IMR-90 (cell line): ENCODE measurements around the gene CUBN. TPM values are rescaled to one million over a fixed set of nuclear protein-coding genes. Genes with fewer than 3 reads are reported as not detected.

Experiments
- ATAC-seq: fragments of 200-7000 bp; cut with Tn5 transposase; 2 replicates; pipeline ENCODE4 v1.9.1; 2020; ENCODE audit warnings: low read depth, mild to moderate bottlenecking, moderate library complexity
- BruUV-seq: library from RNA; stranded (reverse); fragments of 400-500 nt; replicated peaks from 2 replicates; lab custom pipeline; 2021; lab: Mats Ljungman, UMichigan
- CTCF ChIA-PET: fragments of 300-600 bp; formaldehyde crosslinking; extraction: SDS; loops from one replicate; lab custom pipeline; 2021; ENCODE audit warnings: antibody characterized with exemption; lab: Yijun Ruan, JAX
- POLR2A ChIA-PET: fragments of 300-600 bp; sonication (Branson Sonifier 250); formaldehyde crosslinking; loops from one replicate; lab custom pipeline; 2022; ENCODE audit warnings: antibody characterized with exemption; ENCODE audit not compliant: unreplicated experiment; lab: Charles Lee
- DNase-seq: peaks from one replicate; pipeline ENCODE4 v3.0.0; 2013
- H2AFZ ChIP-seq: replicated peaks from 2 replicates; pipeline ENCODE3; 2013; ENCODE audit warnings: low read length, mild to moderate bottlenecking; ENCODE audit not compliant: poor library complexity
- H2AK5ac ChIP-seq: 2 replicates; pipeline ENCODE4 v1.6.1; 2013; ENCODE audit warnings: low read depth, low read length, inconsistent platforms
- H2AK9ac ChIP-seq: replicated peaks from 2 replicates; pipeline ENCODE3; 2013; ENCODE audit warnings: mild to moderate bottlenecking, low read depth, low read length, moderate library complexity; ENCODE audit not compliant: poor library complexity
- H2BK120ac ChIP-seq: 2 replicates; pipeline ENCODE4 v1.6.1; 2013; ENCODE audit warnings: low read depth, low read length, inconsistent platforms
- H2BK15ac ChIP-seq: 3 replicates; pipeline ENCODE4 v1.6.1; 2013; ENCODE audit warnings: low read depth, low read length, inconsistent platforms
- H2BK20ac ChIP-seq: 2 replicates; pipeline ENCODE4 v1.6.1; 2013; ENCODE audit warnings: low read depth, mild to moderate bottlenecking, inconsistent platforms, low read length, moderate library complexity
- H2BK5ac ChIP-seq: 2 replicates; pipeline ENCODE4 v1.6.1; 2013; ENCODE audit warnings: mild to moderate bottlenecking, low read depth, low read length, inconsistent platforms; ENCODE audit not compliant: poor library complexity, severe bottlenecking
- H3K14ac ChIP-seq: replicated peaks from 2 replicates; pipeline ENCODE4 v1.6.1; 2013; ENCODE audit warnings: low read depth, low read length, inconsistent platforms
- H3K18ac ChIP-seq: 2 replicates; pipeline ENCODE4 v1.6.1; 2013; ENCODE audit warnings: low read depth, low read length, control low read depth
- H3K23ac ChIP-seq: 2 replicates; pipeline ENCODE4 v1.6.1; 2013; ENCODE audit warnings: low read depth, low read length, inconsistent platforms
- H3K27ac ChIP-seq: 2 replicates; pipeline ENCODE4 v1.5.1; 2013; ENCODE audit warnings: mild to moderate bottlenecking, control low read depth, low read length; ENCODE audit not compliant: insufficient read depth
- H3K27me3 ChIP-seq: 2 replicates; pipeline ENCODE4 v1.6.1; 2013; ENCODE audit warnings: low read length; ENCODE audit not compliant: control insufficient read depth, insufficient read depth
- H3K36me3 ChIP-seq: 2 replicates; pipeline ENCODE4 v1.6.1; 2013; ENCODE audit warnings: low read length, mixed read lengths; ENCODE audit not compliant: control insufficient read depth, insufficient read depth
- H3K4ac ChIP-seq: 2 replicates; pipeline ENCODE4 v1.6.1; 2013; ENCODE audit warnings: low read depth, low read length, inconsistent platforms
- H3K4me1 ChIP-seq: 2 replicates; pipeline ENCODE4 v1.6.1; 2013; ENCODE audit warnings: low read length, mixed read lengths; ENCODE audit not compliant: control insufficient read depth, insufficient read depth
- H3K4me2 ChIP-seq: 2 replicates; pipeline ENCODE4 v1.6.1; 2013; ENCODE audit warnings: low read depth, mild to moderate bottlenecking, control low read depth, low read length, moderate library complexity
- H3K4me3 ChIP-seq: 2 replicates; pipeline ENCODE4 v1.5.1; 2013; ENCODE audit warnings: low read depth, mild to moderate bottlenecking, control low read depth, low read length, moderate library complexity; ENCODE audit not compliant: insufficient read depth
- H3K56ac ChIP-seq: 2 replicates; pipeline ENCODE4 v1.6.1; 2013; ENCODE audit warnings: low read length, inconsistent platforms; ENCODE audit not compliant: insufficient read depth; ENCODE audit errors: extremely low read depth
- H3K79me1 ChIP-seq, 2 experiments: 2 replicates each; pipeline ENCODE4 v1.6.1; 2013; ENCODE audit warnings: low read length in 2 of 2, inconsistent platforms in 1 of 2, low read depth in 1 of 2
- H3K9ac ChIP-seq: 2 replicates; pipeline ENCODE4 v1.6.1; 2013; ENCODE audit warnings: low read depth, low read length, control low read depth
- H3K9me1 ChIP-seq: 2 replicates; pipeline ENCODE4 v1.6.1; 2013; ENCODE audit warnings: low read length, inconsistent platforms; ENCODE audit not compliant: insufficient read depth
- H3K9me3 ChIP-seq: 2 replicates; pipeline ENCODE4 v1.6.1; 2013; ENCODE audit warnings: low read length; ENCODE audit not compliant: control insufficient read depth, insufficient read depth
- H4K20me1 ChIP-seq: 2 replicates; pipeline ENCODE4 v1.6.1; 2013; ENCODE audit warnings: low read length, inconsistent platforms; ENCODE audit not compliant: insufficient read depth
- H4K5ac ChIP-seq: 2 replicates; pipeline ENCODE4 v1.6.1; 2013; ENCODE audit warnings: mild to moderate bottlenecking, low read depth, low read length, control low read depth
- H4K8ac ChIP-seq, 2 experiments: 2 replicates each; pipeline ENCODE4 v1.6.1; 2013; ENCODE audit warnings: low read depth in 2 of 2, low read length in 2 of 2, control low read depth in 1 of 2, inconsistent platforms in 1 of 2
- H4K91ac ChIP-seq: 2 replicates; pipeline ENCODE4 v1.6.1; 2013; ENCODE audit warnings: low read depth, low read length, inconsistent platforms; ENCODE audit not compliant: insufficient read depth
- BHLHE40 ChIP-seq: fragments of 150-350 bp; IDR thresholded peaks from 2 replicates; pipeline ENCODE4 v1.6.1; 2016; ENCODE audit warnings: mild to moderate bottlenecking, low read depth, low read length
- CEBPB ChIP-seq: IDR thresholded peaks from 2 replicates; pipeline ENCODE4 v1.6.1; 2012; ENCODE audit warnings: low read depth, low read length, improper control_type of control experiment
- CHD1 ChIP-seq: IDR thresholded peaks from 2 replicates; pipeline ENCODE4 v1.6.1; 2012; ENCODE audit warnings: low read depth, low read length, improper control_type of control experiment
- ELK1 ChIP-seq: fragments of 150-350 bp; IDR thresholded peaks from 2 replicates; pipeline ENCODE4 v1.6.1; 2016; ENCODE audit warnings: low read depth, mild to moderate bottlenecking, low read length, moderate library complexity, borderline replicate concordance
- MAFK ChIP-seq: IDR thresholded peaks from 2 replicates; pipeline ENCODE4 v1.6.1; 2012; ENCODE audit warnings: low read depth, low read length, improper control_type of control experiment
- POLR2A ChIP-seq: IDR thresholded peaks from 2 replicates; pipeline ENCODE4 v1.6.1; 2012; ENCODE audit warnings: mild to moderate bottlenecking, low read depth, low read length
- RAD21 ChIP-seq: IDR thresholded peaks from 2 replicates; pipeline ENCODE4 v1.6.1; 2012; ENCODE audit warnings: low read length, improper control_type of control experiment
- RFX5 ChIP-seq: IDR thresholded peaks from 2 replicates; pipeline ENCODE4 v1.8.0; 2012; ENCODE audit warnings: low read depth, mild to moderate bottlenecking, low read length, moderate library complexity
- SMC3 ChIP-seq: fragments of 150-350 bp; IDR thresholded peaks from 2 replicates; pipeline ENCODE4 v1.6.1; 2016; ENCODE audit warnings: low read depth, mild to moderate bottlenecking, antibody characterized with exemption, low read length, moderate library complexity
- USF2 ChIP-seq: fragments of 150-350 bp; IDR thresholded peaks from 2 replicates; pipeline ENCODE4 v1.6.1; 2017; ENCODE audit warnings: mild to moderate bottlenecking, antibody characterized with exemption, low read length, low read depth
- WGBS, 2 experiments: methylation state at CpG; one replicate each; pipeline versions ENCODE4 v1.1.5 to v1.1.7; 2013; ENCODE audit warnings: missing lambda C conversion rate in 2 of 2; ENCODE audit not compliant: insufficient read length in 1 of 2; ENCODE audit errors: extremely low coverage in 2 of 2; 5-methylcytosine and 5-hydroxymethylcytosine counted together
- dilution Hi-C: fragments of 300-500 bp; cut with HindIII; formaldehyde crosslinking; loops from one replicate; pipeline ENCODE4 v1.14.3; 2018; ENCODE audit warnings: low sequenced_read_pairs; ENCODE audit not compliant: unreplicated experiment
- in situ Hi-C: fragments of 300-500 bp; cut with MboI; formaldehyde crosslinking; loops from 3 replicates; pipeline ENCODE4 v1.14.3; 2019; ENCODE audit warnings: low sequenced_read_pairs, inconsistent platforms, mixed read lengths
- intact Hi-C: fragments of 100-400 bp; cut with micrococcal nuclease; formaldehyde crosslinking; loops from 2 replicates; pipeline ENCODE4 v1.10.0; 2022
- polyA plus RNA-seq, 3 experiments: library from polyadenylated mRNA; depleted of rRNA; stranded (reverse); fragments of >200 nt; gene quantifications; 2 replicates each; pipeline ENCODE4 v1.2.3, GENCODE V29; 2012; ENCODE audit warnings: low replicate concordance in 1 of 3
- total RNA-seq: library from RNA; depleted of rRNA; stranded (reverse); fragments of >200 nt; gene quantifications from 2 replicates; pipeline ENCODE4 v1.2.3, GENCODE V29; 2012
- TF ChIP-seq, protein P1 (sequence below): conservative IDR thresholded peaks from 2 replicates; pipeline ENCODE4 v1.5.1; 2012; ENCODE audit warnings: mild to moderate bottlenecking, low read depth, low read length, improper control_type of control experiment

CUBN gene
- total and polyA plus RNA-seq, 2 of the 4 experiments (the other 2 are of a cell fraction), result 0.19 to 0.54 TPM

DNA sequence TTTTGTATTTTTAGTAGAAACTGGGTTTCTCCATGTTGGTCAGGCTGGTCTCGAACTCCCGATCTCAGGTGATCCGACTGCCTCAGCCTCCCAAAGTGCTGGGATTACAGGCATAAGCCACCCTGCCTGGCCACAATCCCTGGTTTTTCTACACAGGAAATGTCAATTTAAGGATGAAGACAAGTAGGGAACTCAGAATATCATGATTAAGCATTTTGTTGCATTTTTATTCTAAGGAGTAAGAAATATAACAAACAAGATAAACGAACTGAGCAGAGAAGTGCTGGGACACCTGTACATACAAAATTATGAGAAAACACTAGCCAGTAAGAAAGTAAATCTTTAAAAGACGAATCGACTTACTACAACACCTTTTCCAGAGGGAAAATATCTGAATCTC, 69.3 kb downstream of the CUBN start:
- Histone ChIP-seq H3K23ac (no peak overlapping the region), H4K91ac (no peak overlapping the region), H3K9ac (no peak overlapping the region), H3K4me2 (no peak overlapping the region), H3K18ac (peak overlapping the region; percentile 8; the same call in 1 of the 2 replicates), H3K27me3 (no peaks in the 10 kb centered on the region), H3K4me3 (no peak overlapping the region), H3K4ac (0 out of 2 replicates have a peak overlapping the region, but pooled peaks have one; percentile 88), H2BK5ac (peak overlapping the region; percentile 43), H2BK15ac (peak overlapping the region; percentile 95; the same call in 1 of the 3 replicates), H2BK120ac (peak overlapping the region; percentile 94; the same call in 1 of the 2 replicates), H3K9me1 (peaks cover 13% of the 10 kb centered on the region), H4K20me1 (no peaks in the 10 kb centered on the region), H3K36me3 (no peaks in the 10 kb centered on the region), H3K4me1 (peaks cover 25% of the 10 kb centered on the region), H2AK5ac (no peak overlapping the region), H2AK9ac (no peak overlapping the region), H3K14ac (no peak overlapping the region), H3K79me1 (peaks cover 0 to 24% of the 10 kb centered on the region in 2 experiments; a peak in 2 of 4 replicates), H2AFZ (no peak overlapping the region), H4K8ac (no peak overlapping the region; a peak in 1 of 4 replicates), H3K9me3 (no peaks in the 10 kb centered on the region), H3K27ac (no peak overlapping the region), H4K5ac (no peak overlapping the region), H3K56ac (no peak overlapping the region), H2BK20ac (peak overlapping the region; percentile 33; the same call in 1 of the 2 replicates)
- POLR2A ChIA-PET, result interaction anchor here (1.1 kb wide), 1 partner anchor 153 kb away, joined by 6 read pairs; no protein-coding TSS in a partner anchor
- no peak for ATAC-seq
- 100% methylated on average over 3 of the region's 6 CpGs; no CpG with 5 or more reads in 1 of the 2 experiments for WGBS, 2 experiments
- CTCF ChIA-PET, result no interaction called here
- dilution Hi-C loops (no loop called here), in situ Hi-C loops (no loop called here), intact Hi-C loops (no loop called here)
- no peak for DNase-seq
- TF ChIP-seq CHD1 (no peak), USF2 (no peak), BHLHE40 (no peak), SMC3 (no peak), RFX5 (no peak), POLR2A (no peak), MAFK (no peak), ELK1 (no peak), RAD21 (no peak), CEBPB (no peak)
- TF ChIP-seq, protein P1, sequence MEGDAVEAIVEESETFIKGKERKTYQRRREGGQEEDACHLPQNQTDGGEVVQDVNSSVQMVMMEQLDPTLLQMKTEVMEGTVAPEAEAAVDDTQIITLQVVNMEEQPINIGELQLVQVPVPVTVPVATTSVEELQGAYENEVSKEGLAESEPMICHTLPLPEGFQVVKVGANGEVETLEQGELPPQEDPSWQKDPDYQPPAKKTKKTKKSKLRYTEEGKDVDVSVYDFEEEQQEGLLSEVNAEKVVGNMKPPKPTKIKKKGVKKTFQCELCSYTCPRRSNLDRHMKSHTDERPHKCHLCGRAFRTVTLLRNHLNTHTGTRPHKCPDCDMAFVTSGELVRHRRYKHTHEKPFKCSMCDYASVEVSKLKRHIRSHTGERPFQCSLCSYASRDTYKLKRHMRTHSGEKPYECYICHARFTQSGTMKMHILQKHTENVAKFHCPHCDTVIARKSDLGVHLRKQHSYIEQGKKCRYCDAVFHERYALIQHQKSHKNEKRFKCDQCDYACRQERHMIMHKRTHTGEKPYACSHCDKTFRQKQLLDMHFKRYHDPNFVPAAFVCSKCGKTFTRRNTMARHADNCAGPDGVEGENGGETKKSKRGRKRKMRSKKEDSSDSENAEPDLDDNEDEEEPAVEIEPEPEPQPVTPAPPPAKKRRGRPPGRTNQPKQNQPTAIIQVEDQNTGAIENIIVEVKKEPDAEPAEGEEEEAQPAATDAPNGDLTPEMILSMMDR, result no peak
- no TSS peak for BruUV-seq
